Measurements from ENCODE around the gene KIF3A.

KIF3A gene

DNA sequence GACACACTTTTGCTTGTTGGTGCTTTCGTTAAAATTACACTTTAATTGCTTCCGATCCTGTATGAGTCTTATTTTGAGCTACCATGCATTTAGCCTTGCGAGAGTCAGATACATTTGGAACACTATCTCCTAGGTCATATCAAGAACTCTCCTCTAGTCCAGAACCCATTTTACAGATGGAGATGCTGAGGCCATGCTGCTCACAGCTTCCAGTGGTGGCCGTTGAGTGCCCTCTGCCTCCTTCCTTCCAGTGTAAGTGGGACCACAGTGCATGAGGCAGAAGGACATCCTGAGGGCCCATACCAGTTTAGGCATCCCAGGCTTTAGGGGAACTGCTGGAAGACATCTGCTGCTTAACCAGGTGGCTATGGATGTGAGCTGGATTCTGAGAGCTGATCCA, 16.8 kb upstream of the KIF3A start:
- no peak for DNase-seq (ENCODE audit: low read depth)
- H3K4me3 ChIP-seq (ENCODE audit: low read length) = no peak overlapping the region
- TF ChIP-seq, protein P1, sequence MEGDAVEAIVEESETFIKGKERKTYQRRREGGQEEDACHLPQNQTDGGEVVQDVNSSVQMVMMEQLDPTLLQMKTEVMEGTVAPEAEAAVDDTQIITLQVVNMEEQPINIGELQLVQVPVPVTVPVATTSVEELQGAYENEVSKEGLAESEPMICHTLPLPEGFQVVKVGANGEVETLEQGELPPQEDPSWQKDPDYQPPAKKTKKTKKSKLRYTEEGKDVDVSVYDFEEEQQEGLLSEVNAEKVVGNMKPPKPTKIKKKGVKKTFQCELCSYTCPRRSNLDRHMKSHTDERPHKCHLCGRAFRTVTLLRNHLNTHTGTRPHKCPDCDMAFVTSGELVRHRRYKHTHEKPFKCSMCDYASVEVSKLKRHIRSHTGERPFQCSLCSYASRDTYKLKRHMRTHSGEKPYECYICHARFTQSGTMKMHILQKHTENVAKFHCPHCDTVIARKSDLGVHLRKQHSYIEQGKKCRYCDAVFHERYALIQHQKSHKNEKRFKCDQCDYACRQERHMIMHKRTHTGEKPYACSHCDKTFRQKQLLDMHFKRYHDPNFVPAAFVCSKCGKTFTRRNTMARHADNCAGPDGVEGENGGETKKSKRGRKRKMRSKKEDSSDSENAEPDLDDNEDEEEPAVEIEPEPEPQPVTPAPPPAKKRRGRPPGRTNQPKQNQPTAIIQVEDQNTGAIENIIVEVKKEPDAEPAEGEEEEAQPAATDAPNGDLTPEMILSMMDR (conservative IDR thresholded peaks at IDR 0.05; ENCODE audit: low read length) = no peak

- TF ChIP-seq, protein P1 (conservative IDR thresholded peaks at IDR 0.05; ENCODE audit: low read length) = peak; percentile 17; the same call in 1 of the 2 replicates
- DNase-seq (ENCODE audit: low read depth) = no peak
- H3K4me3 ChIP-seq (ENCODE audit: low read length) = no peak overlapping the region
Measured at GRCh38 chr5:132753135-132753987, 16.0 kb upstream of the KIF3A start.

DNA sequence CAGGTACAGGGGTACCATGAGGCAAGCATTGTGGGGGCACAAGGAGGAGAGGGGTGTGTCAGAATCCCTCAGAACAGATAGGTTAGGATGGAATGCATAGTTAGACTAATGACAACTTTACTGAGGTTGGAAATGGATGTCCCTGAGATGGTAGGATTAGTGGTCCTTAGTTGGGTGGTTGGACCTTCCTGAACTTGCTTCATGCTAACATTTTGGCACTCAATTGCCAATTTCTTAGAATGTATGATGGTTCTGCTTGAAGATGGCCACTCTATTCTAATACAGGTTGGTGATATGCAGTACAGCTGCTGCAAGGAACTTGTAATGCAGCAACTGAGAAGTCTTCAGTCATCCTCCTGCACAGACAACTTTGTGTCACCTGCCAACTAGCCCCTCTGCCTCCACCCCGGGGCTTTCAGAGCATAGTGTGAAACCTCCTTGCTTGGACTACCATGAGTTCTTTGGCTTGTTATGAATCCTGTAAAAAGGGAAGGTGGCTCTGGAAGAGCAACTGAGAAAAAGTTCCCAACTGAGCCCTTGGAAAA, 15.3 kb upstream of the KIF3A start:
- H3K4me3 ChIP-seq (ENCODE audit: low read length) = no peak overlapping the region
- DNase-seq (ENCODE audit: low read depth) = no peak
- TF ChIP-seq, protein P1 (conservative IDR thresholded peaks at IDR 0.05; ENCODE audit: low read length) = no peak

DNA sequence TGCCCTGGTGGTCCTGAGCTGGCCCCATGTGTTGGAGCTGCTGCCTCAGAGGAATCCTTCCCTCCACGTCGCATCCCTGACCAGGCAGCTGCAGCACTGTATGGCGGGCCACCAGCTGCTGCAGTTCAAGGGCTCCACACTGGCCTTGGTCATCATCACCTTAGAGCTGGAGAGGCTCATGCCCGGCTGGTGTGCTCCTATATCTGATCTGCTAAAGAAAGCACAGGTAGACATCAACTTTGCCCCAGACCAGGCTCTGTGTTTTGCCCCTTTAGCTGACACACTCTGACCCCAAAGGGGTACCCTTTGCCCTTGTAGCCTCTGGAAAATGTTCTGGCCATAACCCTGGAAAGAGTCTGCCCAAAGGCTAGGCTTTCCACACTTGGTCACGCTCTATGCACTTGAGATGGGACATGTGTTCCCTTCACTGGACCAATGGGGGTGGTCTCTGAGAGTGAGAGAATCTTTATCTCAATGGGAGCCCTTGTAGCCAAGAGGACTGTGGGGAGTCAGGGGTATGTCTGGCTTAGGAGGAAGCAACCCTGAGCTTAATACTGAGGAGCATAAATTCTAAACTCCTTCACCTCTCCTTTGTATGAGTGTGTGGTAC, 14.7 kb upstream of the KIF3A start:
- TF ChIP-seq, protein P1 (conservative IDR thresholded peaks at IDR 0.05; ENCODE audit: low read length) = no peak
- DNase-seq (ENCODE audit: low read depth) = no peak
- H3K4me3 ChIP-seq (ENCODE audit: low read length) = no peak overlapping the region

DNA sequence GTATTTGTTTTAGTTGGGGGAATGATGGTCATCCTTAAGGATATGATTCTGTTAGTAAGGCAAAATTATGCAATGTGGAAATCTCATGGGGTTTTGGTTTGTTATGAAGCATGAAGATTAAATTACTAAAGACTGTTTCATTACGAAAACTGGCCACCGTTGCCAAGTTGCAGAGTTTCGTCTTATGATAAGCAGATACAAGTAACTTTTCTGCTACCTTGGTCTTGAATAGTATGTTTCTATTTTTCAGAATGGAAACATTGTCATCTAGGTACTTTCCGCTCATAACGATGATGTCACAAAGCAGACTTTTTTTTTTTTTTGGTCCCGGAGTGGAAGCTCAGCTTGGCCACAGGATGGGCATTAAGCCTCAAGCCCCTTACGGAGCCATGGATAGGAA, 14.1 kb upstream of the KIF3A start:
- no peak overlapping the region for H3K4me3 ChIP-seq (ENCODE audit: low read length)
- peak; percentile 92 for DNase-seq (ENCODE audit: low read depth)
- TF ChIP-seq, protein P1 (conservative IDR thresholded peaks at IDR 0.05; ENCODE audit: low read length) = no peak

DNA sequence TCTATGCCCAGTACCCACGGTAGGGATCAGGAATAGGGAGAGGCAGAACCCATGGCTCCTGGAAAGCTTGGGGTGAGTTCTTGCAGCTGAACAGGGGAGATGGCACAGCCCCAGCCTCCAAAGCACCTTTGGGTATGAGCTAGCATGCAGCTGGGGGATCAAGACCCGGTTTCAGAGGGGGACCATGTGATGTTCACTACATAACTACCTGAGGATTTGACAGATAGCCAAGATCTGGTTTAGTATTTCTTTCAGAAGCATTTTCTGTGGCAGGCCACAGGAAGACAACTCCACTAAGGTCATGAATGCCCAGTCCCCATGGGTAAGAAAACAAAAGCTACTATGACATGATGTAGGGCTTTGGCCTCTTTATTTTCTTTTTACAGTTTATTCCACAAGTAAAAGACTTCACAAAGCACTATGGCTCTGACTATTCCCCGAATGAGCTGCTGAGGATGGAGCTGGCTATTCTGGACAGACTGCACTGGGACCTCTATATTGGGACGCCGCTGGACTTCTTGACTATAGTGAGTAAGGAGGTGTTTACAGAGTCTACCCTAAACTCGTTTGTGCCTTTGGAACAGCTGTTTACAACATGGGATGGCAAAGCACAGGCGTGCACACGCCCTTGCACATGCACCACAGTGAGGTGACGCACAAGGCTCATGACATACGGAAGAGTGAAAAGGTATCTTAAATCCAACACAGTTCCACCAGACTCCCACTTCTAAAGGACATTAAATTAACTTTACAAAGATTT, 13.3 kb upstream of the KIF3A start:
- no peak for DNase-seq (ENCODE audit: low read depth)

More for the DNA sequence above, 13.3 kb upstream of the KIF3A start:
- no peak overlapping the region for H3K4me3 ChIP-seq (ENCODE audit: low read length)
- TF ChIP-seq, protein P1 (conservative IDR thresholded peaks at IDR 0.05; ENCODE audit: low read length) = no peak

Measured in AG10803 (cell line).